COLO668 (cell line): ENCODE data around the gene GSTA2.
A peak's percentile ranks its signal among the peaks of the same experiment; 100 is the strongest.
"Not testable (repeated sequence)": the region's sequence is repeated elsewhere in the genome, so short reads cannot be mapped to it uniquely, and the experiment has no call there.

Experiments
- DNase-seq: peaks from one replicate; lab custom pipeline; 2025; ENCODE audit not compliant: unreplicated experiment; lab: John Stamatoyannopoulos, UW

The GSTA2 gene

DNA sequence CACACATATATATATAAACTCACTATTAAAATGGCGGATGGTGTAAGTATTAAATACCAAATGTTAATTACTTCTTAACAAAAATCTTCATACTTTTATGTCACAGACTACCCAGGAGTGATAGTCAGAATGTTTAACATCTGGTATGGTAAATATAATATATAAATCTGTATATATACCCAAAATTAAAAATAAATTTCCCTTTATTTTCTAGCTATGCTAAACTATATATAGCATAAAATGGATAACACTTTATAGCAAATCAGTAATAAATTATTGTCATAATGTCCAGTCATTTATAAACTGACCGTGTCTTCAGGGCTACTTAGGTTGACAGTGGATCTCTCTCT lies 37.1 kb downstream of the GSTA2 start:
- DNase-seq: no peak

DNA sequence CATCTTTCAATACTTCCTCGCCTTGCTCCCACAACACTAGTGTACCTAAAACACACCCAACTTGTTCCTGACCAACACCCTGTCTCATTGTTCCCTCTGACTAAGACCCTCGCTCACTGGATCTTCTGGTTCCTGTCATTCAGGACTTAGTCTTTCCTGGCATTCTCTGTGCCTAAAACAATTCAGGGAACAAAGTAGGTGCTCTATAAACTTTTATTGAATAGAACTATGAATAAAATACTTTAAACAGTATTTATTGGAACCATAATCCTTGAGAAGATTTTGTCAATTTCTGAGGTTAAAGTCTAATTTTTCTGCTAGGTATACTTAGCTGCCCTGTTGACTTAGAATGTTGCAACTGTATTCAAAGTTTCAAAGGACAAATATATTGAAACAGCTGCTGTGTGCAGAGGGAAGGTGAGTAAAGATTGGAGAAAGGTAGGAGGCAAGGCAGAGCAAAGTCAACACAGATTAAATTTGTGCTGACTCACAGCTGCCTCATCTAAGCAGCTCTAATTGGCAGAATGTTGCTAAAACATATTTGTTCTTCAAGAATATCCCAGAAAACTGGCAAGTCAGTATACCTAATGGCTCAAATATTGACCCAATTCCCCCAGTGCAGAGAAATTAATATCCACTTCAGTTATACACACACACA lies 37.6 kb downstream of the GSTA2 start:
- peak; percentile 33 for DNase-seq

DNA sequence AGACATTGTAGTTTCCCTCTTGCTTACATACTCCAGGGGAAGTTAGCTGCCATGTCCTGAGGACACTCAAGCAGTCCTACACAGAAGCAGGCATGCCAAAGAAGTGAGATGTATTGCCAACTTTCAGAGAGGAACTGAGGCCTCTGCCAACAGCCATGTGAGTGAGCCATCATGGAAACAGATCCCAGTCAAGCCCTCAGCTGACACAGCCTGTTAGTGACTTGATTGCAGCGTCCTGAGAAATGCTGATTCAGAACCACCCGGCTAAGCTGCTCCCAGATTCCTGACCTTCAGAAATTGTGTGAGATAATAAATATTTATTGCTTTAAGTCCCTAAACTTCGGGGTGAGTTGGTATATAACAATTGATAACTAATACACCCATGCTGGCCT lies 38.1 kb downstream of the GSTA2 start:
- DNase-seq: no peak

DNA sequence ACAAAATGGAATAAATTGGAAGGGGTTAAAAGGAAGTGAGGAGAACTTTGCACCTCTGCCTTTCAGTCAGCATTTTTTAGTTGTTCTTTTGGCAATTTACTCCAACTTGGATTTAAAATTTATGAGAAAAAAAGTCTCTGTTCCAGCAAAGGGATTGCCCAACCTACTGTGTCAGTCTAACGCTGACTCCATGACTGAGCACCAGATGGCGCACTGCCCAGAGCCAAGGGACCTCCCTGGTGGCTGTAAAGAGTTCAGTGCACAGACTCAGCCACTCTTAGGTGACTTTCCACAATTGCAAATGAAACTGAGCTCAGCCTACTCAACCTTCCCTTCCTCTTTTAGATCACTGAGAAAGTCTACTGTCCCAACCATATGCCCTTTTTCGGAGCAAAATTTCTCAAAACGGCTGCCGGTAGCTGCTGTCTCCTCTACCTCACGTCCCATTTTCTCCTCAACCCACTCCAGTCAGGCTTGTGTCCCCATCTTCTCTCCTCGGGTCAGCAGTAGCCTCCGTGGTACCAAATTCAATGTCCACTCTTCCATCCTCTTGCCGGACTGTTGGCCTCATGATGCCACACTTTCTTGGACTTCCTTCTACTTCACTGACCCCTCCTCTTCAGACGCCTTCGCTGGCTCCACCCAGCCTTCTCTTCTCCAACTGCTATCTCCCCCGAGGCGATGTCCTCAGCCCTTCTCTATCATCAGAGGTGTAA lies 38.7 kb downstream of the GSTA2 start:
- peak; percentile 68 for DNase-seq

DNA sequence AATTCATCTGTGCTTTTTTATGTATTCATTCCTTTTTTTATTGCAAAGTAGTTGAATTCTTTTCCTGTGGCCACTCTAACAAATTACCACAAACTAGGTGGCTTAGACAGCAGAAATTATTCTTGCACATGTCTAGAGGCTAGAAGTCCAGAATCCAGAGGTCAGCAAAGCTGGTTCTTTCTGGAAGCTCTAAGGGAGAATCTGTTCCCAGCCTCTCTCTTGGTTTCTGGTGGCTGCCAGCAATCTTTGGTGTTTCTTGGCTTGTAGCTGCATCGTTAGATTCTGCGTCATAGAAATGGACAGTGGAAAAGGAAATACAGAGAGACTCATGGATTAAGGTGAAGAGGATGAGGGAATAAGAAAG lies 39.3 kb downstream of the GSTA2 start:
- no peak for DNase-seq

DNA sequence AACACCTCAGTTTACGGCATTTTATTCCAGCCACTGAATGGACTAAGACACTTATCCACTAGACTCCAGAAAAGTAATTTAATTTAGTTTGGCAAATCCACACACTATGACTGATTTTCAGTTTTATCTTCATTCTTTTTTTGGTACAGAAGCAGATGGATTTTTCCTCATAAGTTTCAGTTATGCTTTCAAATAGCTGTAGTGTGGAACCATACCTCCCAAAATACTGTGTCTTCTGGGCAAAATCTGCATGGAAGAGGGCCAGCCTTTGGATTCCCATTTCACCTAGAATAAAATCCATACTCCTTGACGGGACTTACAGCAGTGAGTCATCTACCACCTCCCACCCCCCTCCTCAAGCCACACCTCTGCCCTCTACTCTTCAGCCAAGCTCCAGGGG lies 43.0 kb downstream of the GSTA2 start:
- no peak for DNase-seq

DNA sequence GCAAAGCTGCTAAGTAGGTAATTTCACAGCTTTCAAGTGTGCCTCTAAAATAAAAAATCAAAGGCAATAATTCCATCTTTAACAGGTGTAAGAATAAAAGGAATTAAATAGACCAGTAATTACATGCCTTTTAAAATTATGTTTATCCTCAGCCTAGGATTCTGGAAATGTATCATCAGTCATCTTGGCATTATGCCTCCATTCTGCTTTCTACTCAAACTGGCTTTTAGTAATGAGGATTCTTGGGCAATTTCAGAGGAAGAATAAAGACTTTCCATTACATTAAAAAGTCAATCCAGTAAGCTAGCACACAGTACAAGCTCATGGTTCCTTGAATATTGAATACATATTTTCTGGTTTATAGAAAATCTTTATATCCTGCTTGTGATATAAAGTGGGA lies 44.7 kb downstream of the GSTA2 start:
- no peak for DNase-seq

DNA sequence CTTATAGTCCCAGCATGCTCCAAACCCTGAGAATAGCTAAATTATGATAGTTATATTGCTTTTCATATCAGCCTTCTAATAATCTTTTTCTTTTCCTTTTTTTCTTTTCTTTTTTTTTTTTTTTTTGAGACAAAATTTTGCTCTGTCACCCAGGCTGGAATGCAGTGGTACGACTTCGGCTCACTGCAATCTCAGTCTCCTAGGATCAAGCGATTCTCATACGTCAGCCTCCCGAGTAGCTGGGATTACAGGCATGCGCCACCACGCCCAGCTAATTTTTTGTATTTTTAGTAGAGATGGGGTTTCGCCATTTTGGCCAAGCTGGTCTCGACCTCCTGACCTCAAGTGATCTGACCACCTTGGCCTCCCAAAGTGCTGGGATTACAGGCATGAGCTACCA lies 48.5 kb downstream of the GSTA2 start:
- not testable (repeated sequence) for DNase-seq

DNA sequence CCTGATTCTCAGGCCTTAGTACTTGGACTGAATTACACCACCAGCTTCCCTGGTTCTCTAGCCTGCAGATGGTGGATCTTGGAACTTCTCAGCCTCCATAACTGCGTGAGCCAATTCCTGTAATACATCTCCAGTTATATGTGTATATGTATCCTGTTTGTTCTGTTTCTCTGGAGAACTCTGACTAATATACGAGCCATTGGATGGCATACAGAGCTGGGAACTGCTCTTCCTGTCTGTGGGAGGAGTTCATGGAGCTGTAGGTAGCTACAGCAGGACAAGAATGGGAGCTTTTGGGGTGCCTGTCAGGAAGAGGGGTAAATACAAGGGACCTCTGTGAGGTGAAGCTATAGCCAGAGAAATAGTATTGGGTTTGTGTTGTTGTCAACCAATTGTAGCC lies 51.1 kb downstream of the GSTA2 start:
- no peak for DNase-seq

DNA sequence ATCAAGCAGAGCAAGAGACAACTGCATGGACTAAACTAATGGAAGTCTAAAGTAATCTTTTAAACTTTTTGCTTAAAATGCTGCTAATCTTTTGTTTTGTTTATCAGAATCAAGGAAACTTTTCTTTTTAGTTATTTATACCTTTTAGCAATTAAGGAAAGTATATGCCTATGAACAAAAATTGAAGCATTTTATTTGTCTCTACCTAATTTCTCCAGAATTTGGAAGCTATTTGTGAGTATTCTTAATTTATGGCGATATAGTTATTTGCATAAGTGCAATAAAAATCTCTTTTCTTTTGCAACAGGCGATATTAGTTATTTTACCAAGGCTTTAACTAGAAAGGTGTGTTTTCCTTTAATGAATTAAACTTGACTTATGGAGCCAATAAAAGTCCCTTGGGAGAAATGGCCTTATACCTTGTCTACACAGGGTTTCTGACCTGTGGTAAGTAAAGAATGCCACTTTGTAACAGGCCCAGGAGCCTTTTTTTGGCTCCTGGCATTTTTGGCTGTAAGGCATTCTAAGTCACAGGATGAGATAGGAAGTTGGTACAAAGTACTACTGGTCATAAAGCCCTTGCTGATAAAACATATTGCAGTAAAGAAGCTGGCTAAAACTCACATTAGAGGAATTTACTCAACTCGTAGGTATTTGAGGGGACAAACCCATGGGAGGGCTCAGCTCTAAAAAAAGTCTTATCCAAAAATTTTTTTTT lies 55.2 kb downstream of the GSTA2 start:
- no peak for DNase-seq

DNA sequence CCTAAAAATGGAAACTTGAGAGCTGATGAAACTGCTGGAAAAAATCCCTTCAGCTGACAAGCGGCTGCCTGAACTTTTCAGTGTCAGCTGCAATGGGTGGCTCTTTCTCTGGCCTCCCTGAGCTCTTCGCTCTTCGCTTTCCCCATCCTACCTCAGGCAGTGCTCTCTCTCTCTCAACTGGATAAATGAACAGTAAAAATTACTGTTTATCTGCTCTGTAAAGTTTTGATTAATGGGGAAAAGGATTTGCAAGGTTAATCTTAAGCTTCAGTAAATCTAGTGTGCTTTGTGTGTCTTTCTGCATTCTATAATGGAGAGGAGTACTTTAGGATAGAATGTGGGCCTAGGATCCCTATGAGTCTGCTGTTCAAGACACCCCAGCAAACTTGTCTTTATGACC lies 57.3 kb downstream of the GSTA2 start:
- no peak for DNase-seq

DNA sequence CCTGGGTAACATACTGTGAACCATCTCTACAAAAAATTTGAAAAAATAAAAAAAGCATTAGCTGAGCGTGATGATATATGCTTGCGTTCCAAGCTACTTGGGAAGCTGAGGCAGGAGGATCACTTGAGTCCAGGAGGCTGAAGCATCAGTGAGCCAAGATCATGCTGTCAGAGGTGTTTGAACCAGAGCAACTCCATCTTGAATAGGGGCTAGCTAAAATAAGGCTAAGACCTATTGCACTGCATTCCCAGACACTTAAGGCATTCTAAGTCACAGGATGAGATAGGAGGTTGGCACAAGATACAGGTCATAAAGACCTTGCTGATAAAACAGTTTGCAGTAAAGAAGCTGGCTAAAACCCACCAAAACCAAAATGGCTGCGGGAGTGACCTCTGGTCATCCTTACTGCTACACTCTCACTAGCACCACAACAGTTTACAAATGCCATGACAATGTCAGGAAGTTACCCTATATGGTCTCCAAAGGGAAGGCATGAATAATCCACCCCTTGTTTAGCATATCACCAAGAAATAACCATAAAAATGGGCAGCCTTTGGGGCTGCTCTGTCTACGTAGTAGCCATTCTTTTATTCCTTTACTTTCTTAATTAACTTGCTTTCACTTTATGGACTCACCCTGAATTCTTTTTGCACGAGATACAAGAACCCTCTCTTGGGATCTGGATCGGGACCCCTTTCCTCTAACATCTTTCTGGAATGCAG lies 58.3 kb downstream of the GSTA2 start:
- DNase-seq: not testable (repeated sequence)

DNA sequence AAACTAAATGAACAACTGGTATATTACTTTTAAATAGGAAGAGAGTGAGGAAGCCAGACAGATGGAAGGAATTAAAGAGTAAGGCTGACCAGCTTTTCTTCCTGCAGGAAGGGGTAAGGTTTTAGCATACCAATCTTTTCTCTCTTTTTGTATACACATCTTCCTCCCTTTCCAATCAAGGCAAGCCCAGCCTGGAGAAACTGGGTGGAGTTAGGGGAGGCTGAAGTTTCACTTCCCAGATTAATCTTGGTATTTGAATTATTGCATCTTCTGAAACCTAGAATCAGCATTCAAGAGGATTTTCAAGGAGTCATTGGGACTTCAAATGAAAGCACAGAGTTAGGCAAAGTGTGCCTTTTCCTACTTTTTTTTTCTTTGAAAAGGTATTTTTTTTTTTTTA lies 59.2 kb downstream of the GSTA2 start:
- no peak for DNase-seq
